Neutrophil (primary cell): ENCODE data around the gene ULK1.

ENCODE experiments used
- H3K27ac ChIP-seq: fragments of 200-600 bp; sonication (generic); 2 replicates; pipeline ENCODE4 v1.5.1; 2016; ENCODE audit warnings: mild to moderate bottlenecking, moderate library complexity
- H3K27me3 ChIP-seq: fragments of 200-600 bp; sonication (generic); 2 replicates; pipeline ENCODE4 v1.6.0; 2016; ENCODE audit warnings: mild to moderate bottlenecking
- H3K36me3 ChIP-seq: fragments of 200-600 bp; sonication (generic); 2 replicates; pipeline ENCODE4 v1.5.1; 2017
- H3K4me1 ChIP-seq, 2 experiments: fragments of 200-600 bp in 1 of 2; sonication (generic) in 1 of 2; 1 replicate in 1 of 2; 2 replicates in 1 of 2; pipeline versions ENCODE4 v1.5.1 to v1.6.1; 2013 to 2016; ENCODE audit warnings: low read depth in 1 of 2, low read length in 1 of 2, mild to moderate bottlenecking in 1 of 2, moderate library complexity in 1 of 2; ENCODE audit not compliant: control insufficient read depth in 1 of 2, insufficient read depth in 1 of 2
- H3K4me3 ChIP-seq, 2 experiments: fragments of 200-600 bp in 1 of 2; sonication (generic) in 1 of 2; 1 replicate in 1 of 2; 2 replicates in 1 of 2; pipeline ENCODE4 v1.5.1; 2013 to 2016; ENCODE audit warnings: low read depth in 1 of 2, low read length in 1 of 2, mild to moderate bottlenecking in 1 of 2, moderate library complexity in 1 of 2
- H3K9me3 ChIP-seq: fragments of 200-600 bp; sonication (generic); 2 replicates; pipeline ENCODE4 v1.5.1; 2016
- TF ChIP-seq, protein P1 (sequence below): fragments of 200-600 bp; sonication (generic); IDR thresholded peaks from 2 replicates; pipeline ENCODE4 v1.5.1; 2016; ENCODE audit warnings: antibody characterized with exemption

ULK1 gene

GRCh38 chr12:131853832-131854797, 40.3 kb upstream of the ULK1 start:
- Histone ChIP-seq H3K4me3 (no peak overlapping the region), H3K27me3 (no peaks in the 10 kb centered on the region)

DNA sequence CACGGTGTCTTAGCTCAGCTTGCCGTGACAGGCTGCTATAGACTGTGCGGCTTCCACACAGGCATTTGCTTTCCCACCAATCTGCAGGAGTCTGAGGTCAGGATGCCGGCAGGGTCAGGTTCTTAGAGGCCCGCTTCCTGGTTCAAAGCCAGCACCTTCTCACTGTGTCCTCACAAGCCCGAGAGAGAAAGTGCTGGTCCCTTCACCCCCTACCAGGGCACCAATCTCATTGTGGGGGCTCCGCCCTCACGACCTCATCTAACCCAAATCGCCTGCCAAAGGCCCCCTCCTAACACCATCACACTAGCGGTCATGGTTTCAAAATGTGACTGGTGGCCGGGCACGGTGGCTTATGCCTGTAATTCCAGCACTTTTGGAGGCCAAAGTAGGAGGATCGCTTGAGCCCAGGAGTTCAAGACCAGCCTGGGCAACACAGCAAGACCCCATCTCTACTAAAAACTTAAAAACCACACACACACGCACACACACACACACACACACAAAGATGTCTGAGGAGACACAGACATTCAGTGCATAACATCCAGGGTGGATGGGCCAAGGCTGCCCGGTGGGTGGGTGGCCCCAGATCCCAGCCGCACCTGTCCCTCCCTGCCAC, 39.5 kb upstream of the ULK1 start:
- peaks cover 14 to 20% of the 10 kb centered on the region in 2 experiments for H3K4me1 ChIP-seq
- H3K36me3 ChIP-seq = no peaks in the 10 kb centered on the region
- no peak overlapping the region for H3K4me3 ChIP-seq
- TF ChIP-seq, protein P1, sequence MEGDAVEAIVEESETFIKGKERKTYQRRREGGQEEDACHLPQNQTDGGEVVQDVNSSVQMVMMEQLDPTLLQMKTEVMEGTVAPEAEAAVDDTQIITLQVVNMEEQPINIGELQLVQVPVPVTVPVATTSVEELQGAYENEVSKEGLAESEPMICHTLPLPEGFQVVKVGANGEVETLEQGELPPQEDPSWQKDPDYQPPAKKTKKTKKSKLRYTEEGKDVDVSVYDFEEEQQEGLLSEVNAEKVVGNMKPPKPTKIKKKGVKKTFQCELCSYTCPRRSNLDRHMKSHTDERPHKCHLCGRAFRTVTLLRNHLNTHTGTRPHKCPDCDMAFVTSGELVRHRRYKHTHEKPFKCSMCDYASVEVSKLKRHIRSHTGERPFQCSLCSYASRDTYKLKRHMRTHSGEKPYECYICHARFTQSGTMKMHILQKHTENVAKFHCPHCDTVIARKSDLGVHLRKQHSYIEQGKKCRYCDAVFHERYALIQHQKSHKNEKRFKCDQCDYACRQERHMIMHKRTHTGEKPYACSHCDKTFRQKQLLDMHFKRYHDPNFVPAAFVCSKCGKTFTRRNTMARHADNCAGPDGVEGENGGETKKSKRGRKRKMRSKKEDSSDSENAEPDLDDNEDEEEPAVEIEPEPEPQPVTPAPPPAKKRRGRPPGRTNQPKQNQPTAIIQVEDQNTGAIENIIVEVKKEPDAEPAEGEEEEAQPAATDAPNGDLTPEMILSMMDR = no peak
- no peaks in the 10 kb centered on the region for H3K27me3 ChIP-seq
- H3K27ac ChIP-seq = no peak overlapping the region
- H3K9me3 ChIP-seq = no peaks in the 10 kb centered on the region

More at GRCh38 chr12:131853832-131854797, 40.3 kb upstream of the ULK1 start:
- Histone ChIP-seq H3K27ac (no peak overlapping the region), H3K9me3 (no peaks in the 10 kb centered on the region), H3K4me1 (peaks cover 11 to 16% of the 10 kb centered on the region in 2 experiments), H3K36me3 (no peaks in the 10 kb centered on the region)
- TF ChIP-seq, protein P1 = no peak

DNA sequence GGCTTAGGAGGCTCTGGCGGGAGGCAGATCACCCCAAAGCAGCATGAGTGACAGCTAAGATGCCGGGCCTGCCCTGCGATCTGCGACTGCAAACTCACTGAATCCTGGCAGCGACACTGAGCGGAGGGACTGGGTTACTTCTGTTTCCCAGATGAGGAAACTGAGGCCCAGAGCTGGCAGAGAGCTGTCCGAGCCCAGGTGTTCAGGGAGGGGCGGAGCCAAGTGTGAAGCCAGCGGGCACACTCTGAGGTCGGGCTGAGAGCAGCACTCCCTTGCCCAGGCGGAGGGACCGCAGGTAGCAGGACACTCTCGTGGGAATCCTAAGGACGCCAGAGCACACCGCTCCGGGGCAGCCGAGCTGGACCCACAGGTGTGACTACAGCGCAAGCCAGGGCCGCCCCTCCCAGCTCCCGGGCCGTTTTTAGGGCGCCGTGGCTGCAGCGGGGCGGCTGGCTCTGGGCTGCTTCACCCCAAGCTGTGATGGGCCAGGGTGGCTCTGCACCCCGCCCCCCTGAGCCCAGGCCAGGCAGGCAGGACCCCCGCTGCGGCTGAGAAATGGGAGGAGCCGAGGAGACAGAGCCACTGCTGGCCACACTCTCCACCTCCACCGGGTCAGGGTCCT, 38.8 kb upstream of the ULK1 start:
- H3K27me3 ChIP-seq = no peaks in the 10 kb centered on the region
- no peak overlapping the region for H3K4me3 ChIP-seq
- no peaks in the 10 kb centered on the region for H3K36me3 ChIP-seq
- no peak overlapping the region for H3K27ac ChIP-seq
- H3K4me1 ChIP-seq = peaks cover 21 to 26% of the 10 kb centered on the region in 2 experiments
- H3K9me3 ChIP-seq = no peaks in the 10 kb centered on the region
- TF ChIP-seq, protein P1 = no peak

GRCh38 chr12:131856366-131857097, 37.9 kb upstream of the ULK1 start:
- Histone ChIP-seq H3K4me3 (no peak overlapping the region), H3K4me1 (peaks cover 30 to 35% of the 10 kb centered on the region in 2 experiments), H3K36me3 (no peaks in the 10 kb centered on the region), H3K27me3 (no peaks in the 10 kb centered on the region), H3K27ac (no peak overlapping the region), H3K9me3 (no peaks in the 10 kb centered on the region)
- TF ChIP-seq, protein P1 = no peak
